GM21619 (cell line): ENCODE measurements around the gene ABLIM2.
"Not testable (repeated sequence)": the region's sequence is repeated elsewhere in the genome, so short reads cannot be mapped to it uniquely, and the experiment has no call there.

ENCODE experiments used
- ATAC-seq: cut with Tn5 transposase; IDR thresholded peaks from one replicate; pipeline ENCODE4 v1.9.1; 2021; ENCODE audit not compliant: unreplicated experiment

Gene ABLIM2

GRCh38 chr4:8142556-8142955, 16.1 kb downstream of the ABLIM2 start:
- no peak for ATAC-seq

GRCh38 chr4:8141935-8142334, 16.7 kb downstream of the ABLIM2 start:
- ATAC-seq: no peak

GRCh38 chr4:8140915-8141314, 17.7 kb downstream of the ABLIM2 start:
- no peak for ATAC-seq

DNA sequence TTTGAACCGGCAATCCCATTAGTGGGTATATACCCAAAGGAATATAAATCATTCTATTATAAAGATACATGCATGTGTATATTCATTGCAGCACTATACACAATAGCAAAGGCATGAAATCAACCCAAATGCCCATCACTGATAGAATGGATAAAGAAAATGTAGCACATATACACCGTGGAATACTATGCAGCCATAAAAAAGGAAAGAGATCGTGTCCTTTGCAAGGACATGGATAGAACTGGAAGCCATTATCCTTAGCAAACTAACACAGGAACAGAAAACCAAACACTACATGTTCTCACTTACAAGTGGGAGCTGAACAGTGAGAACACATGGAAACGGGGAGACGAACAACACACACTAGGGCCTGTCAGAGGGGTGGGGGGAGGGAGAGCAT, 18.9 kb downstream of the ABLIM2 start:
- not testable (repeated sequence) for ATAC-seq

DNA sequence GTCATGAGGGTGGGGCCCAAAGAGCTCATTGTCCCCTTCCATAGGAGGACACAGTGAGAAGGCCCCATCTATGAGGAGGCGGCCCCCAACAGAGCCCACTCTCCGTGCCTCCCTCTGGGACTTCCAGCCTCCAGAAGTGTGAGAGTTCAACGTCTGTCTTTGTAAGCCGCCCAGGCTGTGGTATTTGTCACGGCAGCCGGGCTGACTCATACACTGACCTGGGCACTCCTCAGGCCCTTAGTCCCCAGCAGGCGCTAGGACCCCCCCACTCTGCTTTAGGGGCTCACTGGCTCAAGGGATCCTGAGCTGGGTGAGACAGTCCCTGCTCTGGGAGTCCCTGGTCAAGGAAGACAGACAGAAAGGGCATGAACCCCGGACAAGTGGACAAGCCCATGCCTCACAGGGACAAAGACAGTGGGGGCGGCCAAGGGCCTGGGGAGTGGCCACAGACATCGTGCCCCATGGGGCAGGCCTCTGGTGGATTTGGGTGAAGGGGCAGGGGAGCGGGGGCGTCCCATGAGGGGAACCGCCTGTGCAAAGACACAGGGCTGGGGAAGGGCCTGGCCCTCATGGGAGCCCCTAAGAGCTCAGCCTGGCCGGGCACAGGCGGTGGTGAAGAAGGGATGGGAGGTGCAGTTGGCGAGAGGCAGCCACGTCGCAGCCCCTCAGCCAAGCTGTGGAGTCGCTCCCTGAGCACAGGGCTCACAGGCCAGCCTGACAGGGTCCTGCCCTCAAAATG, 21.5 kb downstream of the ABLIM2 start:
- ATAC-seq: no peak

DNA sequence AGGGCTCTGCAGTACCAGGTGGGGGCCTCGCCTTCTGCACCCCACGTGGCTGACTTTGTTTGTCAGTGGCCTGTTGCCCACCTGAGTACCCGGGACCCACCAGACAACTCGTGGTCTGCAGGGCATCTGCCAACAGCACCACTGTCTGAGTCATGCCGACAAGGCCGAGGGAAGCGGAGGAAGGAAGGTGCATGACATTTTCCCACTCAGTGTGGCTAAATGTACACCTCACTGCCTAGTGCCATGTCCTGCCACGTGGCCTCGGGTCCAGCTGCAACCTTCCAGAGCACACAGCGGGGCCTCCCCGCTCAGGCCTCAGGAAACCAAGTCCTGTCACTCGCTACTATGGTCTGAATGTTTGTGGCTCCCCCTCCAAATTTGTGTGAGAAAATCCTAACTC, 22.1 kb downstream of the ABLIM2 start:
- ATAC-seq: no peak

DNA sequence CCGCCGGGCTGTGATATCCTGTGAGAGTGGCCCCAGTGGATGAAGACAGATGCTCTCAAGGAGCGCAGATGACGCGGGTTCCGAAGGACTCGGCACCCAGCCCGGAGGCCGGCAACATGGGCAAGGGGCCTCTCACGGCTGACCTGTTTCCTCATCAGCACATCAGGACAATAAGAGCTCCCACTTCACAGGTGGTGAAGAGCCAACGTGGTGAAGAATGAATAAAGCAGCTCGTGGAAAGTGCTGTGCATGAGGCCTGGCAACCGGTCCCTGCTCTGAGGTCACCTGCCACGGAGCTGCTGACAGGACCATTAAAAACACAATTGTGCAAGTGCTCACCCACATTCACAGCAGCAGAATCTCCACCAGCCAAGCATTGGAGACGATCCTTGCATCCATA, 22.9 kb downstream of the ABLIM2 start:
- no peak for ATAC-seq

DNA sequence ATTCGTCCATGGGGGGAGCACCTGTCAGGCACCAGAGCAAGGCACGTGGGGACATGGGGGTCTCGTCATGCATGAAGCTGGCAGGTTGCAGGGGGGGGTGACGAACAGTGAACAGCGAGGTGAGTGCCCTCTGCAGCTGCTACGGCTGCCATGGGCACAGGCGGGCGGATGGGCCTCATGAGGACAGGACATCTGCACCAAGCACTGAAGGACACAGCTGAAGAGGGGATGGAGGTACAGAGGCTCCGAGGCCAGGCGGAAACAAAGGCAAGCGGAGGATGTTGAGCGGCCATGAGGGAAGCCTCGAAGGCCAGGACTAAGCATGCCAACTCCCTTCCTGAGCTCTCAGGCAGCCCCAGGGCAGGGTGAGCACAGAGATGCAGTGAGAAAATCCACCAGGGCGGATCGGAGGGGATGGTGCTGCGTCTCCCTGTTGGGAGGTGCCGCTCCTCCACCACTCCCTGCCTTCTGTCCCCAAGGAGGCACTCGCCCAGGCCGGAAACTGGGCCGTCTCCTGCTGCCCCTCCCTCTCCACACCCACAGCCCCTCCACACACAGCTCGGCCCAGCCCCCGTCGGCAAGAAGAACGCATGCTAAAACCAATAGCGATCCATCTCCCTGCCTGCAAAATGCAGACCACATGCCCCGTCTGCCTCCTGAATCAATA, 24.6 kb downstream of the ABLIM2 start:
- ATAC-seq: no peak

GRCh38 chr4:8132947-8133705, 25.5 kb downstream of the ABLIM2 start:
- no peak for ATAC-seq

DNA sequence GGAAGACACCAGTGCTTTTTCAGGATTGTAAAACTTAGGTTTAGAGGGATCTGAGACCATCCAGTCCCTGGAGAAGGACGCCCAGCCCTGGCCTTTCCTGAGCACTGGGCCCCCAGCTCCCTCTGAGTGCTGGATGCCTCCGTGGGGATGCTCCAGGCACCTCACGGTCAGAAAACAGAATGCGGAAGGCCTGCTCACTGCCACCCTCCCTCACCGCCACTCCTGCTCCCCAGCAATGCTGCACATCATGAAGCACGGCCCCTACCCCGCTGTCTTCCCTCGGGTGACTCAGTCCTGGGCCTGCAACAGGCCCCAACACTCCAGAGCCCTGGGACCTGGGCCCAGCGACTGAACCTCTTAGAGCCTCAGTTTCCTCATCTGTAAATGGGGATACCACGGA, 26.2 kb downstream of the ABLIM2 start:
- ATAC-seq: no peak

- no peak for ATAC-seq
Observed at GRCh38 chr4:8131826-8132225, 26.8 kb downstream of the ABLIM2 start.

- no peak for ATAC-seq
Observed at GRCh38 chr4:8131210-8131609, 27.4 kb downstream of the ABLIM2 start.

DNA sequence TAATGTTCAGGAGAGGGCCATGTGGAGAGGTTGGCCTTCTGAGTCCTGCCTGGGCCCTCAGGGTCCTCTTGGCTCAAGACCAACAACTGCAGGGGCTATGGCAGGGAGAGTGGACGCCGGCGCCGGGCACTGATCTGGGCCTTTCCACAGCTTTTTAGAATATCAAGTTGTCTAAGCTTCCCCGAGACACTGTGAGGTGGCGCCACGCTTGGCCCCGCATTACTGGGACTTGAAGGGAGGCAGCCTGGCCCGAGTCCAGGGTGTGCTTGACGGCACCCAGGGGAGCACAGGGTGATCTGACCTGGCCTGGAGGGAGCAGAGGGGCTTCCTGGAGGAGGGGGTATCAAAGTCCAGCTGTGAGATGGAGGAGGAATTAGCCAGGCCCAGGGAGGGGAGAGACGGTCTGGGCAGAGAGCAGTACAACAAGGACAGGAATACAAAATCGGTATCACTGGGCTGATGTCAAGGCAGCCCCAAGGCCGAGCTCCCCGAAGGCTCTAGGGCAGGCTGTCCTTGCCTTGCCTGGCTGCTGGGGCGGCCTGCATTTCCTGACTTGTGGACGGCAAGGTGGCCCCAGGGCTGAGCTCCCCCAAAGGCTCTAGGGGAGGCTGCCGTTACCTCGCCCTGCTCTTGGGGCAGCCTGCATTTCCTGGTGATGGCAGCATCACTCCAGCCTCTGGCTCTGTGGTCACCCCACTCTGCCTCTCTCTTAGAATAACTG, 28.1 kb downstream of the ABLIM2 start:
- no peak for ATAC-seq

DNA sequence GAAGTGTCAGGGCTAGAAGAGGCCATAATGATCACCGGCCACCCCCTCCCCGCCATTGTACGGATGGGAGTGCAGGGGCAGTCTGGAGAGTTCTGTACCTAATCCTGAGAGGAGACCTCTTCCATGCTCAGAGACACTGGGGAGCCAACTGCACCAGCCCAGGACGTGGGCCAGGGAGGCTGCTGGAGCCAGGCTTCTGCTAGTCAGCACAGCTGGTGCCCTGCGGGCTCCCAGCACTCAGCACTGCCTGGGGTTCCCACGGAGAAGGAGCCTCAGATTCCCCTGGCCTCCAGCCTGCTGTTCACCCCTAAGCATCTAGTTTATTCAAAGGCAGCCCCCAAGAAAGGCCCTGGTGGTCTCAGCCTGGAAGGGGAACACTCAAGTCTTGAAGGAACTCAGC, 28.8 kb downstream of the ABLIM2 start:
- no peak for ATAC-seq

DNA sequence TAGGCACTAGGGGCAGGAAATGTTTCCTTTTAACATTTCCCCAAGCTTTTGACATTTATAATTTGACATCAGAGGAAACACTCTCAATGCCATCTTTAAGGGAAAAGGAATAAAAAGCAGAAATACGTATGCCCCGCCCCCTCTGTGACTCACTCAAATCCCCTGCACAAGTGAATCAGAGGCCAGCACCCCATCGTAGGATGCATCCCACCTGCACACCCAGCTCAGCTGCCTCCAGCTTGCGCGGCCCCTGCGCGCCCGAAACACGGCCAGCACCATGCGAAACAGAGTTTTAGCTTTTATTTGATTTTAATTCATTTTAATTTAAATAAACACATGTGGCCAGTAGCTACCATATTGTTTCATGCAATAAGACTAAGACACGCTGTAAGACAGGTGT, 29.5 kb downstream of the ABLIM2 start:
- no peak for ATAC-seq

- ATAC-seq: no peak
Observed at GRCh38 chr4:8128100-8128856, 30.3 kb downstream of the ABLIM2 start.

- ATAC-seq: no peak
Observed at GRCh38 chr4:8127051-8127826, 31.4 kb downstream of the ABLIM2 start.

- ATAC-seq: no peak
Observed at GRCh38 chr4:8126523-8126922, 32.1 kb downstream of the ABLIM2 start.

- no peak for ATAC-seq
Observed at GRCh38 chr4:8125526-8126056, 33.0 kb downstream of the ABLIM2 start.

GRCh38 chr4:8123870-8124269, 34.7 kb downstream of the ABLIM2 start:
- ATAC-seq: no peak
